ENCODE measurements around the gene INSC.

Gene INSC

DNA sequence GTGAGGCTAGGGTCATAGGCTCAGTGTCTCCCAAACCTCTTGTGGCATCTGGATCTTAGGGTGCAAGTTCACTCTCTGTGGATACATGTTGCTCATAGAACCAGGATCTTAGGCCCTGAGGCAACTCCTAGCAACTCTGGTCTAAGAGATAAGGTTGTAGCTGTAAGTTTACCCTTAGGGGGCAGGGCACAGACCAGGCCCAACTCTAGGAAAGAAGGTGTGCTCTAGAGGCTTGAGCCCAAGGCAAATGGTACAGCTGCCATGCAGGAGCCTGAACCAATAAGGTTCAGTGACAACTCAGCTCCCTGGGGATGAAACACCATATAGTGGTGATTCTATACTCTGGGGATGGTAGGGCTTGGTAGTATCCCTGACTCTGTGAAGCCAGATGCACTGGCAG, 23.5 kb upstream of the INSC start:
- no peaks in the 10 kb centered on the region for H3K9me3 ChIP-seq (ENCODE audit: control insufficient read depth, insufficient read depth, low read depth, low read length)
- H3K4me1 ChIP-seq (ENCODE audit: control insufficient read depth, insufficient read depth, low read length), result no peaks in the 10 kb centered on the region
- ChIA-PET CTCF (interaction anchor here (0.7 to 3.7 kb wide), 6 partner anchors 10 to 183 kb away, joined by 3 to 26 read pairs (median 5); no protein-coding TSS in a partner anchor), POLR2A (no interaction called here)
- TF ChIP-seq ZNF549 (tag by site-specific recombination; IDR thresholded peaks at IDR 0.05) (no peak), ZNF157 (tag by site-specific recombination; IDR thresholded peaks at IDR 0.05) (no peak), ZSCAN30 (tag by site-specific recombination; IDR thresholded peaks at IDR 0.05) (no peak), ZSCAN16 (tag by site-specific recombination; IDR thresholded peaks at IDR 0.05) (no peak)
- TF ChIP-seq, protein P1, sequence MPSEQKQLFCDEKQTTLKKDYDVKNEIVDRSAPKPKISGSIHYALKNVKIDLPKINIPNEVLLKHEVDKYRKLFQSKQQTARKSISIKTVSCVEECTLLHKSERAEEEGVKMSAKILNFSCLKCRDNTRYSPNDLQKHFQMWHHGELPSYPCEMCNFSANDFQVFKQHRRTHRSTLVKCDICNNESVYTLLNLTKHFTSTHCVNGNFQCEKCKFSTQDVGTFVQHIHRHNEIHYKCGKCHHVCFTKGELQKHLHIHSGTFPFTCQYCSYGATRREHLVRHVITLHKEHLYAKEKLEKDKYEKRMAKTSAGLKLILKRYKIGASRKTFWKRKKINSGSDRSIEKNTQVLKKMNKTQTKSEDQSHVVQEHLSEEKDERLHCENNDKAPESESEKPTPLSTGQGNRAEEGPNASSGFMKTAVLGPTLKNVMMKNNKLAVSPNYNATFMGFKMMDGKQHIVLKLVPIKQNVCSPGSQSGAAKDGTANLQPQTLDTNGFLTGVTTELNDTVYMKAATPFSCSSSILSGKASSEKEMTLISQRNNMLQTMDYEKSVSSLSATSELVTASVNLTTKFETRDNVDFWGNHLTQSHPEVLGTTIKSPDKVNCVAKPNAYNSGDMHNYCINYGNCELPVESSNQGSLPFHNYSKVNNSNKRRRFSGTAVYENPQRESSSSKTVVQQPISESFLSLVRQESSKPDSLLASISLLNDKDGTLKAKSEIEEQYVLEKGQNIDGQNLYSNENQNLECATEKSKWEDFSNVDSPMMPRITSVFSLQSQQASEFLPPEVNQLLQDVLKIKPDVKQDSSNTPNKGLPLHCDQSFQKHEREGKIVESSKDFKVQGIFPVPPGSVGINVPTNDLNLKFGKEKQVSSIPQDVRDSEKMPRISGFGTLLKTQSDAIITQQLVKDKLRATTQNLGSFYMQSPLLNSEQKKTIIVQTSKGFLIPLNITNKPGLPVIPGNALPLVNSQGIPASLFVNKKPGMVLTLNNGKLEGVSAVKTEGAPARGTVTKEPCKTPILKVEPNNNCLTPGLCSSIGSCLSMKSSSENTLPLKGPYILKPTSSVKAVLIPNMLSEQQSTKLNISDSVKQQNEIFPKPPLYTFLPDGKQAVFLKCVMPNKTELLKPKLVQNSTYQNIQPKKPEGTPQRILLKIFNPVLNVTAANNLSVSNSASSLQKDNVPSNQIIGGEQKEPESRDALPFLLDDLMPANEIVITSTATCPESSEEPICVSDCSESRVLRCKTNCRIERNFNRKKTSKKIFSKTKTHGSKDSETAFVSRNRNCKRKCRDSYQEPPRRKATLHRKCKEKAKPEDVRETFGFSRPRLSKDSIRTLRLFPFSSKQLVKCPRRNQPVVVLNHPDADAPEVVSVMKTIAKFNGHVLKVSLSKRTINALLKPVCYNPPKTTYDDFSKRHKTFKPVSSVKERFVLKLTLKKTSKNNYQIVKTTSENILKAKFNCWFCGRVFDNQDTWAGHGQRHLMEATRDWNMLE (tag by site-specific recombination; conservative IDR thresholded peaks at IDR 0.05; ENCODE audit: low read depth), result no peak
- no peak overlapping the region for H3K27ac ChIP-seq (ENCODE audit: extremely low read depth, low read depth, low read length)
- H3K4me3 ChIP-seq (ENCODE audit: low read depth, low read length), result no peak overlapping the region
- no peaks in the 10 kb centered on the region for H3K36me3 ChIP-seq (ENCODE audit: control insufficient read depth in 2 of 2, insufficient read depth in 1 of 2, low read length in 2 of 2)

DNA sequence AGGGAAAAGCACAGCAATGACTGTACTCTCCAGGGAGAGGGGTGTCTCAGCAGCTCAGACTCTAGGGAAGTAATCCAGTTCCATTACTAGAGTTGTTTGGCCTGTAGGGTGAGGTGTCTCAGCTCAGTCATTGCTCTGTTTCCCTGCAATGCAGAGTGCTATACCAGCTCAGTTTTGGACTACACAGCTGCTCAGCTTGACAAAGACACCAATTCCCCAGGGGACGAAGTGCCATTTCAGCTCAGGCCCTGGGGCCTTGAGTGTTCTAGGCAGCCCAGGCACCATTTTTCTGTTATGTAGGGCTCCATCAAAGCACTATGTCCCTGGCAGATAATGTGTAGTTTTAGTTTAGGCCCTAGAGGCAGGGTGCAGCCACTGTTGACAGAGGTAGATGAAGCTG, 23.1 kb upstream of the INSC start:
- no peaks in the 10 kb centered on the region for H3K36me3 ChIP-seq (ENCODE audit: control insufficient read depth in 2 of 2, insufficient read depth in 1 of 2, low read length in 2 of 2)
- H3K4me1 ChIP-seq (ENCODE audit: control insufficient read depth, insufficient read depth, low read length), result no peaks in the 10 kb centered on the region
- TF ChIP-seq KLF17 (tag by site-specific recombination; IDR thresholded peaks at IDR 0.05) (no peak), ZNF19 (tag by site-specific recombination; IDR thresholded peaks at IDR 0.05; ENCODE audit: low read depth) (no peak), ZBTB20 (tag by site-specific recombination; IDR thresholded peaks at IDR 0.05) (no peak), ZFHX2 (tag by site-specific recombination; conservative IDR thresholded peaks at IDR 0.05) (no peak), ZNF791 (tag by site-specific recombination; IDR thresholded peaks at IDR 0.05) (no peak), KLF8 (tag by site-specific recombination; IDR thresholded peaks at IDR 0.05) (no peak), ZNF221 (tag by site-specific recombination; IDR thresholded peaks at IDR 0.05; ENCODE audit: borderline replicate concordance) (no peak), ZNF624 (tag by site-specific recombination; IDR thresholded peaks at IDR 0.05) (no peak), FEZF1 (tag by site-specific recombination; IDR thresholded peaks at IDR 0.05) (no peak)
- TF ChIP-seq, protein P2, sequence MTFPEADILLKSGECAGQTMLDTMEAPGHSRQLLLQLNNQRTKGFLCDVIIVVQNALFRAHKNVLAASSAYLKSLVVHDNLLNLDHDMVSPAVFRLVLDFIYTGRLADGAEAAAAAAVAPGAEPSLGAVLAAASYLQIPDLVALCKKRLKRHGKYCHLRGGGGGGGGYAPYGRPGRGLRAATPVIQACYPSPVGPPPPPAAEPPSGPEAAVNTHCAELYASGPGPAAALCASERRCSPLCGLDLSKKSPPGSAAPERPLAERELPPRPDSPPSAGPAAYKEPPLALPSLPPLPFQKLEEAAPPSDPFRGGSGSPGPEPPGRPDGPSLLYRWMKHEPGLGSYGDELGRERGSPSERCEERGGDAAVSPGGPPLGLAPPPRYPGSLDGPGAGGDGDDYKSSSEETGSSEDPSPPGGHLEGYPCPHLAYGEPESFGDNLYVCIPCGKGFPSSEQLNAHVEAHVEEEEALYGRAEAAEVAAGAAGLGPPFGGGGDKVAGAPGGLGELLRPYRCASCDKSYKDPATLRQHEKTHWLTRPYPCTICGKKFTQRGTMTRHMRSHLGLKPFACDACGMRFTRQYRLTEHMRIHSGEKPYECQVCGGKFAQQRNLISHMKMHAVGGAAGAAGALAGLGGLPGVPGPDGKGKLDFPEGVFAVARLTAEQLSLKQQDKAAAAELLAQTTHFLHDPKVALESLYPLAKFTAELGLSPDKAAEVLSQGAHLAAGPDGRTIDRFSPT (tag by site-specific recombination; IDR thresholded peaks at IDR 0.05), result no peak
- TF ChIP-seq, protein P3, sequence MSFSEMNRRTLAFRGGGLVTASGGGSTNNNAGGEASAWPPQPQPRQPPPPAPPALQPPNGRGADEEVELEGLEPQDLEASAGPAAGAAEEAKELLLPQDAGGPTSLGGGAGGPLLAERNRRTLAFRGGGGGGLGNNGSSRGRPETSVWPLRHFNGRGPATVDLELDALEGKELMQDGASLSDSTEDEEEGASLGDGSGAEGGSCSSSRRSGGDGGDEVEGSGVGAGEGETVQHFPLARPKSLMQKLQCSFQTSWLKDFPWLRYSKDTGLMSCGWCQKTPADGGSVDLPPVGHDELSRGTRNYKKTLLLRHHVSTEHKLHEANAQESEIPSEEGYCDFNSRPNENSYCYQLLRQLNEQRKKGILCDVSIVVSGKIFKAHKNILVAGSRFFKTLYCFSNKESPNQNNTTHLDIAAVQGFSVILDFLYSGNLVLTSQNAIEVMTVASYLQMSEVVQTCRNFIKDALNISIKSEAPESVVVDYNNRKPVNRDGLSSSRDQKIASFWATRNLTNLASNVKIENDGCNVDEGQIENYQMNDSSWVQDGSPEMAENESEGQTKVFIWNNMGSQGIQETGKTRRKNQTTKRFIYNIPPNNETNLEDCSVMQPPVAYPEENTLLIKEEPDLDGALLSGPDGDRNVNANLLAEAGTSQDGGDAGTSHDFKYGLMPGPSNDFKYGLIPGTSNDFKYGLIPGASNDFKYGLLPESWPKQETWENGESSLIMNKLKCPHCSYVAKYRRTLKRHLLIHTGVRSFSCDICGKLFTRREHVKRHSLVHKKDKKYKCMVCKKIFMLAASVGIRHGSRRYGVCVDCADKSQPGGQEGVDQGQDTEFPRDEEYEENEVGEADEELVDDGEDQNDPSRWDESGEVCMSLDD (tag by site-specific recombination; IDR thresholded peaks at IDR 0.05), result no peak
- ChIA-PET POLR2A (no interaction called here), CTCF (interaction anchor here (0.6 to 3.7 kb wide), 6 partner anchors 9 to 911 kb away, joined by 3 to 26 read pairs (median 4); no protein-coding TSS in a partner anchor)
- no peaks in the 10 kb centered on the region for H3K9me3 ChIP-seq (ENCODE audit: control insufficient read depth, insufficient read depth, low read depth, low read length)
- H3K27ac ChIP-seq (ENCODE audit: extremely low read depth, low read depth, low read length), result no peak overlapping the region
- no peak overlapping the region for H3K4me3 ChIP-seq (ENCODE audit: low read depth, low read length)

All from HEK293 (cell line).